Activated CD8-positive, alpha-beta memory T cell treated with anti-CD3 and anti-CD28 coated beads, Interleukin-2, amount 50 U/mL, for 1 hour (primary cell): ENCODE data around the gene ATP2C2.

Experiments
- DNase-seq: peaks from one replicate; pipeline ENCODE4 v3.0.0-alpha.2; 2020; ENCODE audit errors: extremely low read depth

ATP2C2 gene

DNA sequence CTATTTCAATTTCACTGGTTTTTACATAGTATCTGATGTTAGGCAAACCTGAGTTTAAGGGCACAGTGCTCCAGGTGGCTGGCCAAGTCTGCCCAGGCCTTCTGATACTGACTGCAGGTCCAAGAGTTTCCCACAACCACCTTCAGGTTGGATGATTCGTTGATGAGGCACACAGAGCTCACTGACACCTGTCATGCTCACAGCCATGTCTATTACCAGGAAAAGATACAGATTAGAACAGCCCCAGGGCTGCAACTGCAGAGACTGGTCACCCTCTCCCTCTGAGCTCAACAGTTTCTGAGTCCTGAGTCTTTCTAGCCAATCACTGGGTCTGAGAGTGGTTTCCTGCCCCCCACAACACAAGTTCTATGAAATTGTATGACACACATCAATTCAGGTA is 98.9 kb downstream of the ATP2C2 start:
- DNase-seq = no peak

GRCh38 chr16:84467709-84468108 is 99.4 kb downstream of the ATP2C2 start:
- DNase-seq = no peak

DNA sequence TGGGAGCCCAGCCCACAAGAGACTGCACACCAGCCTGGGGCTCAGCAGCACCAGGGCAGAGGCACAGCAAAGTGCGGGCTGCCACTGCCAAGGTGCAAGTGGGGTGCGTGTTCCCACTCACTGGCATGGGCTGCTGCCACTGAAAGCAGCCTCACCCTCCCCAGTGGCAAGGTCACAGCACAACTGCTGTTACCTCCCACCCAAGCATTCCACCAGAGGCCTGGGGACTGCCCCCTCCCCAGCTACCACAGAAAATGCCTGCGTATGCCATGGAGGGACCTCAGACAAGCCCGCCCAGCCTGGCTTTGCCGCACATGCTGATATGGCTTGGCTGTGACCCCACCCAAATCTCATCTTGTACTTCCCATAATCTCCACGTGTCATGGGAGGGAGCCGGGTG is 103.0 kb downstream of the ATP2C2 start:
- DNase-seq = no peak

- DNase-seq = no peak
Measured at GRCh38 chr16:84471966-84472365, 103.6 kb downstream of the ATP2C2 start.

DNA sequence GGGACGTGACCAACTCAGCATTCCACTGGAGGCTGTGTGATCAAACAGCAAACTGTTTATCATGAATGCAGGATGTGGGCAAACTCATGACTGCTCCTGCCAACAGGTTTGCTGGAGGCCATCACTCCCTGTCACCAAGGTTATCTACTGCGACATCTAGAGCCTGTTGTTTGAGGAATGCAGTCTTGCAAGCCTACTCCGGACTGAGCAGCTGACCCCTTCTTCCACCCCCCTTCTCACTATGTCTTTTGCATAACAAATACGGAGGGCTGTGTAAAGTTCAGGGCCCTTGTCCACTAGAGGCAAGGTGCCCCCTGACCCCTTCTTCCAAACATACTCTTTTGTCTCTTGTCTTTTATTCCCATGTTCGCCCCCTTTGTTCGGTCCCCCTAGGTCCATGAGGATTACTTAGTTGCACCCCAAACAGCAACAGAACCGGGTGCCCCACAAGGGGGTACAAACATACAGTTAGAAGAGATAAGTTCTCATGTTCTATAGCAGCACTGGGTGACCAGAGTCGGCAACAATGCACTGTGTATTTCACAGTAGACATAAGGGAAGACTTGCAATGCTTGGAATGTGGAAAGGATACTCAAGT is 107.4 kb downstream of the ATP2C2 start:
- DNase-seq = no peak

DNA sequence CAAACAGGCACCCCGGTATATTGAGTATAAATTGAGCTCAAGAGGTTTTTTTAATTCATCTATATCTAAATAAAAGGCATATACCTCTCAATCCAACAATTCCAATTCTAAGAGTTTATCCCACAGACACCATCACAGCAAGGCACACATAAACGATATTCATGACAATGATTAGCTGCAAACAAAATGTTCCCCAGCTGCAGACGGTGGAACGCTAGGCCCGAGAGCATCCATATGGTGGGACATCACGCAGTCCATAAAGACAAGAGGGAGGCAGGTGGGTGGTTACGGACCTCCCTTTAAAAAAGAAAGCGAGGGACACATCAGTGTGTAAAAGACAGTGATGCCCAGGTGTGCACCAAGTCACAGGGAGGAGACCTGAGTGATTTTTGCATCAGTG is 108.1 kb downstream of the ATP2C2 start:
- DNase-seq = no peak

DNA sequence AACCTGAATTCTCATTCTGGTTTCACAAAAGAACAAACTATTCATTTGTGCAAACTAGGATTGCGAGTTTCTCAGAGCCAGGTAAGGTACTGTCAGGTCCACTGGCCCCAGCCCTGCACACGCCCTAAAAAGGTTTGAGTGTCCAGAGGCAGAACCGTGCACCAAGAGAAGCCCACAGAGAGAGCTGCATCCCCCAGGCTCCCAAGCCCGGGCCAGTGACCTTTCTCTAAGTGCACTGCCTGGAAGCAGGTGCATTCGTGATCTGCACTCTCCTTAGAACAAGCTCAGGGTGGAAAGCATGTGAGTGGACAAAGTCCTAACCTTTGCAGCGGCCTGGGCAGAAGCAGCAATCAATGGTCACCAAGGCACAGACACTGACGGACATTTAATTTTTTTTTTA is 109.3 kb downstream of the ATP2C2 start:
- DNase-seq = no peak

- no peak for DNase-seq
Measured at GRCh38 chr16:84478172-84478947, 110.0 kb downstream of the ATP2C2 start.

DNA sequence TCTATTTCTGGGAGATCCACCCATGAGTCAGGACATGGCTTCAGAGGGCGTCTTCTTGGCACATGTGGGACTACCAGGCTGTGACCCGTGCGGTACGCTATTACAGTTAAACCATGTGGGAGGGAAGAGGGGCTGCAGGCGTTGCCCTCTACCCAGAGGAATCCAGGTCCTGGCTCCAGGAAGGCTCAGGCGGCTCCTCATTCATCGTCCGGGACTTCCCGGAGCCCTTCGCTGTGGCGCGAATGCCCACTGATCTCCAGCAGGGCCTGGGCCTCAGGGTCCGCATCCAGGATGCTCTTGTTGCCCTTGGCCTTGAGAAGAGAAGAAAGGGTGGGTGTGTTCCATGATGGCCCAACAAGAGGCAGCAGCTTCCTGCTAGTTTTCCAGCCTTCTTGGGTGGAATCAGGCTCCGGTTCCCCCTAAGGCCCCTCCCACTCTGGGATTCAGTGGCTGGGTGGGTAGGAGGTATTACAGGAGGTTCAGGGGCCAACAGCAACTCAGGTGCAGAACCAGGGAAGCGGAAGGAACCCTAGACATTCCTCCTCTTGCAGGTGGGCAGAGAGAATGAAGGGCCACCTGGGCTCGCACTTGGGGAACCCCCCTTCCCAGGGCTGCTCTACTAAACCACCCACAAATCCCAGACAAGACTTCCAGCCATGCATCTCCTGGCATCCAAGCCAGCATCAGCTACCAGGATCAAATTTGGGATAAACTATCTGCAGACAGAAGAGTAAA is 111.5 kb downstream of the ATP2C2 start:
- DNase-seq = no peak

GRCh38 chr16:84481051-84481735 is 112.9 kb downstream of the ATP2C2 start:
- no peak for DNase-seq

GRCh38 chr16:84482001-84482891 is 113.9 kb downstream of the ATP2C2 start:
- no peak for DNase-seq

DNA sequence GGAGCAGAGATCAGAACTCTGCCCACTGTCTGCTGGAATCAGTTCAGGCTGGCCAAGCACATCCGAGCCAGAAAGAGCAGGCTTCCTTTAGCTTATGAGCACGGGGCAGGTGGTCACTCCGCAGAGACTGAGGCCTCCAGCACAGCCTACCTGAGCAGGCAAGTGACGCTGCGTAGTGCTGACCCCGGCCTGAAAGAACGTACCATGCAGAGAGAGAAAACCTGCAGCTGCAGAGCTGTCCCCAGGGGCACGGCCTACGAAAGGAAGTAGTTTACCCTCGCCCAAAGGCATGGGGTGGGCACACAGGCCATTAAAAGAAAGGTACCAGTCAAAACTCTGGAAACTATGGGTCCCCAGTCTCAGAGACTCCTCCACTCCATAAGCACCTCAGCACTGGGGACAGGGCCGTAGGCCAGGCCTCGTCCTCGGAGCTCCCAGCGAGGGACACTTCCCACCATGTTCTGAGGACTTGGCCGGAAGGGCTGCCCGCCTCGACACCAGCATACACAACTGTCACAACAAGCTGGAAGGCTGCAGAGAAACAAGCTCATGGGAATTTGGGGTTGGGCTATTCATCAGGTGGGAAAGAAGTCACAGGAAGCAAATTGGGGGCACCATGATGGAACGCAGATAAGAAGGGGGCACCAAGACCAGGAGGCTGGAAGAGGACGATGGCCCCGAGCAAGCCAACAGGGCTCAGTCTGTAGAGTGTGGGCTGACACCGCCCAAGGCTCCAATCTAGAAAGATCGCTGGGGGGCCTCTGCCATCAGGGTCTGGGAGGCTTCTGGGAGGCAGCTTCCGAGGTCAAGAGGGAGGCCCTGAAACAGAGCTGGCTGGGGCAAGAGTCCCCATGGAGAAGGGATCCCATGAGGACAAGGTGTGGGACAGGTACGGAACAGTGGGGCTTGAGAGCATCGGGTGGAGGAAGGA is 114.9 kb downstream of the ATP2C2 start:
- no peak for DNase-seq

DNA sequence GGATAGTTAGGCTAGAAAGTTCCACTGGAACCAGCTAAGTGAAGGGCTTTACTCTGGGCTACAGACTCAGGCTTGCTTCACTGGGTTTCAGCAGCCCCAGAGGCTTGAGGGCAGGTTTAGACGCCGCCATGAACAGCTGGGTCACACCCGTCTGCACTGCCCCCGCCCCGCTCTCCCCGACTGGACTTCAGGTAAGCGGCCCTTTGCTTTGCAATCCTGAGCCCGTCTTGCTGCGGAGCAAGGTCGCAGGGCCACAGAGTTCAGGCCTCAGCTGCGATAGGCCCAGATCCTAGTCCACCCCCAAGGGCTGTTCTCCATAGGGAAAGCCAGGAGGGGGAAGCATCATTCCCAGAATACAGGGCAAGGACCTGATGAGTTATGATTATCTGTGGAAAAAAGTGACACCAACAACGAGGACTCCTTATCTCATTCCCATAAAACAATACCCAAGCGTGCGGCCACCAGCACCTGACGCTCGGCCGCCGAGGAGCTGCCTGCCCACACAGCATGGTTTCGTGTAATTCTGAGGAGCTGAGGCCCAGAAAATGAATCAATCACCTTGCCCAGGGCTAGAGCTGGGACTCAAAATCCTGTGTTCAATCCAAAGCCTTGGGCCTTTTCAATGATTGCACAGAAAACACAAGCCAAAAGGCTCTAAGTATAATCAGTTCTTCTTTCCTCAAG is 115.7 kb downstream of the ATP2C2 start:
- no peak for DNase-seq

DNA sequence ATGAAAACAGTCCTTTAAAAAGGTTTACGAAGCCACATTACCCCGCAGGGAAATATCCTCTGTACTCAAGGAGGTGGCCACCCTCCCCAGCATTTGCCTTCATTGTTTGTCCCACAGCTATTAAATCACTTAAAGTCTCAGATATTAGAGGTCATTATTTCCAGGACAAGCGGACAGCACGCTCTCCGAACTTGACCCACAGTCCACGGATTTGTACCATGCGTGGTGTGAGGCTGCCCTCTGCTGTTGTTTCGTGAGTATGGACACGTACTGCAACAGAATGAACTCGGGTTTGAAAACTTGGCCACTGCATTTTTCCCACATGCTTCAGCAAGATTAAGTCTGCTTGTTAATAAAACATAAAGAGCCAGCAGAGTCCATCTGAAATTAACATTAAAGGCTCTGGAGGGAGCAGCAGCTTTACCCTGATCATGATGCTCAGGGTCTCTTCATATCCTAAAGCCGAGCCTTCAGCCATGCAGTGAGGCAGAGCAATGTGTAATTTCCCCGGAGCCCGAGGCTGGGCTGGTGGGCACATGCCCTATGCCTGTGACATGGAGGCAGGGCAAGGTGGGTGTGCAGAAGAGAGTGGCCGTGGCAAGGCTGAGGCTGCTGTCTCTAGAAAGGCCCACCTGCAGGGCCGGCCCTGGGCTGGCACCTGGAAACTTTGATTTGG is 116.4 kb downstream of the ATP2C2 start:
- no peak for DNase-seq

GRCh38 chr16:84485255-84486010 is 117.1 kb downstream of the ATP2C2 start:
- no peak for DNase-seq

DNA sequence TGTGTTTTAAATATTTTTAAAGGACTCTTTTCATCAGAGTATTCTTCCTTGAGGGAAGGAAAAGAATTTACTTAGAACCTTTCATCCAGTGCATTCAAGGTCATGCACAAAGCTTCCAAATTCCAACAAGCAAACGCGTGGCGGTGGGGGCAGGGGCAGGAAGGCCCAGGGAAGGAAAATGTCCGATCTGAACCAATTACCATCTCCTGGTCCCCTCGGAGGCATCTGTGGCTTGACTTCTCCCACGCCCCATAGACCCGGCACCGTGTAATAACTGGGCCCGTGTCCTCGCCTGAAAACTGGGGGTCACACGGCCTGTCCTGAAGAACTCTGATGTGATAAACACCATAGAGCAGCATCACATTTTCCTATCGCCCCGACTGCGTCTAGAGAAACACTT is 117.8 kb downstream of the ATP2C2 start:
- no peak for DNase-seq

DNA sequence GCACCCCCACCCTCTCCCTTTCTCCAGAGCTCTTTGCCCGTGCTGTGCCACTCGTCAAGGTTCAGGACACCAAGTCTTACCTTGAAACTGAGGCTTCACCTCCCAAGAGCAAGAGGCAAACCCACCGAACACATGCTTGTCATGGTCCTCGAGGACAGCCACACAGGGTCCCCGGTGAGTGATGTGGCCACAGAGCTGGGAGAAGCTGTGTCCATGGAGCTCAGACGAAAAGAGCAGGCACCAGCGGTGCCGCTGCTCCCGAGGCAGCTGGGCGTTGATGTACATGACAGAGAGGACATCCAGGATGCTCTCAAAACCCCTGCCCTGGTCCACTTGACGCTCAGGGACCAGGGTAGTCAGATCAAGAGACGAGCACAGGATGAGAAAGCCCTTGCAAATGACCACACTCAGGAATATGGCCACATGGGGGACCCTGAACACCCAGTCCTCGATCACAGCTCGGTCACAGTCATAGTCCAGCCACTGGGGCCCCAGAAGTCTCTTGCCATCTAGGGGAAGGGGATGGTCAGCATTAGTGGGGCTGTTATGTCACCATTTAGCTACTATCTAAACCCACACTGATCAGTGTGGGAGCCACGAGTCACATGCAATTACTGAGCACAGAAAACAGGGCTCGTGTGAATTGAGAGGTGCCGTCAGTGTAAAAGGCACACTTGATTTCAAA is 118.4 kb downstream of the ATP2C2 start:
- no peak for DNase-seq

- DNase-seq = no peak
Measured at GRCh38 chr16:84487358-84487757, 119.0 kb downstream of the ATP2C2 start.
